ENCODE data around the gene MRFAP1.

MRFAP1 gene

GRCh38 chr4:6618386-6619115, 21.9 kb upstream of the MRFAP1 start:
- Histone ChIP-seq H3K4me3 (replicated peaks; ENCODE audit: insufficient read depth, low read length) (no peak overlapping the region), H3K27ac (replicated peaks) (no peak overlapping the region), H3K27me3 (ENCODE audit: insufficient read depth, poor library complexity, severe bottlenecking) (no peaks in the 10 kb centered on the region)
- TF ChIP-seq REST (IDR thresholded peaks at IDR 0.05; ENCODE audit: insufficient replicate concordance, low read depth): no peak
- TF ChIP-seq CTCF (IDR thresholded peaks at IDR 0.05; ENCODE audit: insufficient read depth, low read length): no peak
- TF ChIP-seq GABPA (IDR thresholded peaks at IDR 0.05; ENCODE audit: low read depth): no peak
- no peak for TF ChIP-seq POLR2AphosphoS5 (IDR thresholded peaks at IDR 0.05; ENCODE audit: low read depth)
- TF ChIP-seq SPI1 (IDR thresholded peaks at IDR 0.05; ENCODE audit: borderline replicate concordance, low read depth): no peak
- DNase-seq (ENCODE audit: low read depth in 1 of 2, low spot score in 1 of 2): no peak

DNA sequence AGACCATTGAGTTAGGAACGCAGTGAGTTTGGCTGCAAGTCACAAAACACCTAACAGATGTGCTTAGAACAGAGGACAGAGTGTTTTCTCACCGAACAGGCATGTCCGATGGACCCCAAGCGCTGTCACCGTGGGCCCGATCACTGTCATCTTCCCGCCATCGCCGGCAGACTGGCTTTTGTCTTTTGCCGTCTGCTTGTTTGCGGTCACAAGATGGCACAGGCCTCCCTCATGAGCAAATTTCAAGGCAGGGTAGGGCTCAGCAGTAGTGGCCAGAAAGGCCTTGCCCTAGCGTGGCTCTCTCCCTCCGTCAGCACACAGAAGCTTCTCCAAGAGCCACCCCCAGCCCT, 21.4 kb upstream of the MRFAP1 start:
- Histone ChIP-seq H3K4me3 (replicated peaks; ENCODE audit: insufficient read depth, low read length) (no peak overlapping the region), H3K27ac (replicated peaks) (no peak overlapping the region), H3K27me3 (ENCODE audit: insufficient read depth, poor library complexity, severe bottlenecking) (no peaks in the 10 kb centered on the region)
- DNase-seq (ENCODE audit: low read depth in 1 of 2, low spot score in 1 of 2): no peak
- TF ChIP-seq REST (IDR thresholded peaks at IDR 0.05; ENCODE audit: insufficient replicate concordance, low read depth): no peak
- no peak for TF ChIP-seq GABPA (IDR thresholded peaks at IDR 0.05; ENCODE audit: low read depth)
- TF ChIP-seq POLR2AphosphoS5 (IDR thresholded peaks at IDR 0.05; ENCODE audit: low read depth): no peak
- TF ChIP-seq SPI1 (IDR thresholded peaks at IDR 0.05; ENCODE audit: borderline replicate concordance, low read depth): no peak
- no peak for TF ChIP-seq CTCF (IDR thresholded peaks at IDR 0.05; ENCODE audit: insufficient read depth, low read length)

- Histone ChIP-seq H3K27ac (replicated peaks) (no peak overlapping the region), H3K4me3 (replicated peaks; ENCODE audit: insufficient read depth, low read length) (no peak overlapping the region), H3K27me3 (ENCODE audit: insufficient read depth, poor library complexity, severe bottlenecking) (no peaks in the 10 kb centered on the region)
- DNase-seq (ENCODE audit: low read depth in 1 of 2, low spot score in 1 of 2): no peak
- TF ChIP-seq REST (IDR thresholded peaks at IDR 0.05; ENCODE audit: insufficient replicate concordance, low read depth) (no peak), GABPA (IDR thresholded peaks at IDR 0.05; ENCODE audit: low read depth) (no peak), POLR2AphosphoS5 (IDR thresholded peaks at IDR 0.05; ENCODE audit: low read depth) (no peak), CTCF (IDR thresholded peaks at IDR 0.05; ENCODE audit: insufficient read depth, low read length) (no peak), SPI1 (IDR thresholded peaks at IDR 0.05; ENCODE audit: borderline replicate concordance, low read depth) (no peak)
Observed at GRCh38 chr4:6619466-6620255, 20.8 kb upstream of the MRFAP1 start.

Data from HL-60 (cell line).